ENCODE measurements around the gene RMND5B.

GRCh38 chr5:178116143-178116885 is 14.5 kb upstream of the RMND5B start:
- no peak for TF ChIP-seq GATA3 (IDR thresholded peaks at IDR 0.05; ENCODE audit: low read depth, low read length)
- TF ChIP-seq GATA2 (IDR thresholded peaks at IDR 0.05; ENCODE audit: low read depth, low read length), result no peak
